ENCODE measurements around the gene POLR2L. TPM values are rescaled to one million over a fixed set of nuclear protein-coding genes. Genes with fewer than 3 reads are reported as not detected.

Gene POLR2L
- polyA plus RNA-seq, 1 of the 3 experiments (the other 2 are of a cell fraction) = 540 TPM

GRCh38 chr11:791658-792534 is 50.4 kb downstream of the POLR2L start:
- Histone ChIP-seq H3K4me3 (ENCODE audit: low read depth in 2 of 2, low read length in 1 of 2) (no peak overlapping the region), H3K27ac (ENCODE audit: low read depth in 2 of 2, low read length in 1 of 2) (no peak overlapping the region), H3K27me3 (ENCODE audit: insufficient read depth) (no peaks in the 10 kb centered on the region), H3K4me2 (no peak overlapping the region), H3K9ac (no peak overlapping the region), H4K20me1 (ENCODE audit: insufficient read depth) (no peaks in the 10 kb centered on the region), H3K36me3 (replicated peaks in 1 of 2; ENCODE audit: control insufficient read depth in 1 of 2, insufficient read depth in 2 of 2, low read length in 1 of 2) (peaks cover 0 to 32% of the 10 kb centered on the region in 2 experiments), H3K9me2 (no peaks in the 10 kb centered on the region), H3K79me2 (ENCODE audit: insufficient read depth) (peaks cover 18% of the 10 kb centered on the region), H3F3A (replicated peaks; ENCODE audit: insufficient read depth) (peaks cover 10% of the 10 kb centered on the region), H2AFZ (ENCODE audit: low read depth) (no peak overlapping the region), H3K9me3 (no peaks in the 10 kb centered on the region), H3K4me1 (ENCODE audit: control insufficient read depth in 1 of 2, insufficient read depth in 2 of 2, low read depth in 1 of 2, low read length in 1 of 2) (peaks cover 6 to 46% of the 10 kb centered on the region in 2 experiments; a peak in 2 of 4 replicates)
- DNase-seq = no peak
- 95% methylated on average over 23 of the region's 49 CpGs for WGBS (ENCODE audit: low lambda C conversion rate)
- ChIA-PET POLR2A (no interaction called here), CTCF (interaction anchor here (6.3 kb wide), 1 partner anchor 8 kb away, joined by 43 read pairs; no protein-coding TSS in a partner anchor)
- TF ChIP-seq FOSL2 (IDR thresholded peaks at IDR 0.05; ENCODE audit: borderline replicate concordance, low read depth) (no peak), MEF2A (IDR thresholded peaks at IDR 0.05; ENCODE audit: borderline replicate concordance, low read depth) (no peak)

- Histone ChIP-seq H3K4me2 (peak overlapping the region; percentile 85; the same call in 1 of the 2 replicates), H2AFZ (ENCODE audit: low read depth) (no peak overlapping the region), H3K9ac (no peak overlapping the region), H3K9me3 (no peaks in the 10 kb centered on the region), H4K20me1 (ENCODE audit: insufficient read depth) (no peaks in the 10 kb centered on the region), H3K9me2 (no peaks in the 10 kb centered on the region), H3K79me2 (ENCODE audit: insufficient read depth) (peaks cover 11% of the 10 kb centered on the region; the same call in 1 of the 2 replicates), H3K27me3 (ENCODE audit: insufficient read depth) (no peaks in the 10 kb centered on the region), H3K4me3 (ENCODE audit: low read depth in 2 of 2, low read length in 1 of 2) (no peak overlapping the region), H3K27ac (ENCODE audit: low read depth in 2 of 2, low read length in 1 of 2) (peak overlapping the region in 1 of 2 experiments; percentile 41; a peak in 1 of 4 replicates), H3K4me1 (ENCODE audit: control insufficient read depth in 1 of 2, insufficient read depth in 2 of 2, low read depth in 1 of 2, low read length in 1 of 2) (peaks cover 0 to 36% of the 10 kb centered on the region in 2 experiments; a peak in 1 of 4 replicates), H3K36me3 (replicated peaks in 1 of 2; ENCODE audit: control insufficient read depth in 1 of 2, insufficient read depth in 2 of 2, low read length in 1 of 2) (peaks cover 0 to 32% of the 10 kb centered on the region in 2 experiments), H3F3A (replicated peaks; ENCODE audit: insufficient read depth) (peaks cover 4% of the 10 kb centered on the region)
- DNase-seq = peak; percentile 67
- WGBS (ENCODE audit: low lambda C conversion rate) = 78% methylated on average over 14 of the region's 18 CpGs
- POLR2A ChIA-PET = interaction anchor here (1.8 to 3.2 kb wide), 2 partner anchors 15 to 18 kb away, joined by 7 to 18 read pairs; partner anchors contain the start of genes GATD1 and RPLP2
- CTCF ChIA-PET = interaction anchor here (0.9 to 1.0 kb wide), 3 partner anchors 14 to 260 kb away, joined by 3 to 4 read pairs (median 3); partner anchors contain the start of gene PIDD1
- TF ChIP-seq, protein P1, sequence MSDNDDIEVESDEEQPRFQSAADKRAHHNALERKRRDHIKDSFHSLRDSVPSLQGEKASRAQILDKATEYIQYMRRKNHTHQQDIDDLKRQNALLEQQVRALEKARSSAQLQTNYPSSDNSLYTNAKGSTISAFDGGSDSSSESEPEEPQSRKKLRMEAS (IDR thresholded peaks at IDR 0.05; ENCODE audit: low read depth) = no peak
- peak; percentile 12; the same call in 1 of the 2 replicates for TF ChIP-seq POLR2AphosphoS5 (IDR thresholded peaks at IDR 0.05; ENCODE audit: low read depth, low read length)
- no peak for TF ChIP-seq CHD2 (IDR thresholded peaks at IDR 0.05; ENCODE audit: low read length, partially characterized antibody)
- TF ChIP-seq GATA2 (CRISPR knock-in tag; IDR thresholded peaks at IDR 0.05) = no peak
- no peak for TF ChIP-seq NFIC (IDR thresholded peaks at IDR 0.05; ENCODE audit: borderline replicate concordance)
- no peak for TF ChIP-seq TCF12 (IDR thresholded peaks at IDR 0.05)
Measured at GRCh38 chr11:790721-791564, 51.4 kb downstream of the POLR2L start.

All from SK-N-SH (cell line).